Activated CD4-positive, alpha-beta T cell treated with anti-CD3 and anti-CD28 coated beads, Interleukin-2, amount 50 U/mL, for 24 hours (primary cell): Measurements from ENCODE around the gene FOXE3.

Experiments used
- DNase-seq, 2 donors: peaks; one replicate each; pipeline ENCODE4 v3.0.0-alpha.2; 2020; ENCODE audit warnings: low read depth in 1 of 2, low spot score in 1 of 2

FOXE3 gene

GRCh38 chr1:47415728-47416318, at the start of gene FOXE3:
TSS of gene FOXE3 (plus strand) at chr1:47416285. CDS start at chr1:47416316, 31 bp downstream.
- no peak for DNase-seq

- DNase-seq = no peak
These were observed 48.4 kb upstream of the FOXE3 start for GRCh38 chr1:47367651-47368050.

- no peak for DNase-seq
These were observed 45.0 kb upstream of the FOXE3 start for GRCh38 chr1:47371016-47371517.

DNA sequence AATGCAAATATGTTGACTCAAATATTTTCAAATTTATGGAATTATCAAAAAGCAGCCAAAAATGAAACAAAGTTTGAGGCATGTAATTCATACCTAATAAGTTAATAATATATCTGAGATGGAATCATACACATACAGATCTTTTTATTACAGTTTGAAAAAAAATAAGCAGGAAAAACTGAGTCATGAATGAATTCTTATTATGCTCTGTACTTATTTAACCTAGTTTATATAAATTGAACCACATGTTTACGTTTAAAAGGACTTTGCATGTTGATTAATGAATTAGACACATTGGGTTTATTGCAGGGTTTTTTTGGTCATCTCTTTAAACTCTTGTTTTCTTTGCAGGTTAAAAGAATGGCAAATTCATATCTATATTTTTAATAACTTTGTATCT, 41.6 kb upstream of the FOXE3 start:
- DNase-seq = no peak

- no peak for DNase-seq
These were observed 37.9 kb upstream of the FOXE3 start for GRCh38 chr1:47378147-47378546.

DNA sequence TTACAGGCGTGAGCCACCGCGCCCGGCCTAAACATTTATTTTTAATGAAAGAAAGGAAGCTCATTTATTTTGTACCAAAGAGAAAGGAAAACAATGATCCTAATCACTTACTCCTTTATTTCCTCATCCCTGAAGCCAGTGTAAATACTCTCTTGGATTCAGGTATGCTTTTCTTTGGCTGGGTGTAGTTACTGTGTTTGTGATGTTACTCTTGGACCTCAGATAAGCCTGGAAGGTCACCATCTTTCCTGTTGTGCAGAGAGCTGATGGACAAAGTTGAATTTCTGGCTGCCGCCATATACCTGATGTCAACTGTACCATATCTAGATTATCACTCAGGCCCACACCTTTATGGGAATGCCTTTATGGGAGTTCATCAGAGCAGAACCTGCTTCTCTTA, 35.4 kb upstream of the FOXE3 start:
- DNase-seq = no peak

GRCh38 chr1:47382399-47382983, 33.6 kb upstream of the FOXE3 start:
- DNase-seq = no peak

GRCh38 chr1:47384083-47384482, 32.0 kb upstream of the FOXE3 start:
- no peak for DNase-seq

DNA sequence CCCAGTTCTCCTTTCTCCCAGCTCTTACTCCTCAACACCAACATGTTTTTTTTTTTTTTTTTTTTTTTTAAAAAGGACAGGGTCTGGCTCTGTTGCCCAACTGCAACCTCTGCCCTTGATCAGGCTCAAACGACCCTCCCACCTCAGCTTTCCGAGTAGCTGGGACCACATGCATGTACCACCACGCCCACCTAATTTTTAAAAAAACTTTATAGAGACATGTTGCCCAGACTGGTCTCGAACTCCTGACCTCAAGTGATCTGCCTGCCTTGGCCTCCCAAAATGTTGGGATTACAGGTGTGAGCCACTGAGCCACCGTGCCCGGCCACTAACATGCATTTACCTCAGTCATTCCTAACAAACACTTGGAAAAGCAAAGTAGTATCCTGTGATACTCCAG, 31.1 kb upstream of the FOXE3 start:
- DNase-seq = no peak

- no peak for DNase-seq
These were observed 29.8 kb upstream of the FOXE3 start for GRCh38 chr1:47386268-47386667.

DNA sequence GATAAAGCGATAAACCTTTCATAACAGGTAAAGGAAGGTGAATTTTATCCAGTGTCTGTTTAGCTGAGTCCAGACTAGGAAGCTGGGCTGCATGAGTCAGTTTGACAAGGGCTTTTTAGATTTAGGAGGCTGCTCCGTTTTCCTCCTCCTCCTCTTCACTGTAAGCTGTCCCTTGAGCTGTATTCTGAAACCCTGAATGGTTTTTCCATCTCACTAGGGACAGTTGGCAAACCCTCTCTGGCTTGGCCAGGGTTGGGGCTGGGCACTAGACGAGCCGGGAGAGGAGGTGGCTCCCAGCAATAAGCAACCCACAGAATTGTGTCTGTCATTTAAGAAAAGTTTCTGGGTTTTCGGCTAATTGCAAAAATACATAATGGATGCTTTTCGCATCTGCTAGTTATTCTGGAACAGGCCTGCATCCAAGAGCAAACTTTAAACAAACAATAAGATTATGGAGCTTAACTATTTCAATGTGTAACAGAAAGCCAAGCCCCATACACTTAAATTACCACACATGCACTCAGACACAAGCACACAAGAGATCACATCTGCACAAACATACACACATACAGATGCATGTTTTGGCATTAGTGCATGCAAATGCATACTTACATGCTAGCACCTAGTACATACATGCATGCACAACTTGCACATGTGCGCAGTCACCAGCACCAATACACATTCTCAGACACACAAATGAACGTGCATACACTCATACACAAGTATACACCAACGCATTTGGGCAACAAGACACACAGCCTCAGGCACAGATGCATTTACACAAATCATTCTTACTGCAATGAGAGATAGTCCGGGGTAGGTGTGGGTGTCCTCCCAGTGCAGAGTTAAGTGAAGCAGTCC, 27.8 kb upstream of the FOXE3 start:
- DNase-seq = no peak

DNA sequence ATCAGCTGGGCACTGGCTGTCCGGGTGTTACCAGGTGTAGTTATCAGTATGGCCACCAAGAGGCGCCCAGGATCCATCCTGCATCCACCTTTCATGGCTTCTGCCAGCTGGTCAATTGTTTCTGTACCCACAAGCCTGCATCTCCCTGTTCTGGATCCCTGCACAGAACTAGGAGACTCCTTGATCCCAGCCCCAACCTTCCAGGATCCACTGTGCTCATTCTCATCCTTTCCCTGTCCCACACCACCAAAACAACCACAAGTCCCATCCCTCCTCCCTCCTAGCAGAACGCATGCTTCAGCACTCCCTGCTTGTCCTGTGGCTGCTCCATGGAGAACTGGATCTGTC, 27.2 kb upstream of the FOXE3 start:
- peak; percentile 14 for DNase-seq

DNA sequence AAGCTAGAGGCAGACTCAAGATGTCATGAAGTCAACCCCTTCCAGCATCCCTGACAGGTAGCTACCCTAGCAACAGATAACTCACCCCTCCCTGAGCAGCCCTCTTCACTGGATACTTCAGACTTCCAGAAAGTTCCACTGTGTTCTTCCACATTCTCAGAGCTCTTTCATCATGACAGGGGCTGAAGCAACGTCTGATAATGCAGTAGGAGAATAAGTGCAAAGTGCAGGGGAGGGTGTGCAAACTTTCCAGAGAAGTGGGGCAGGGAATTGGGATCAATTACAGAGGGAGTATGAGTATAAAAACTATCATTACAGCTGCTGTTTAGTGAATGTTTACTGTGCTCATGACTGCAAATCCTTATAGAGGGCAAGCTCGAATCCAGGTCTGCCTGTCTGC, 26.4 kb upstream of the FOXE3 start:
- no peak for DNase-seq

DNA sequence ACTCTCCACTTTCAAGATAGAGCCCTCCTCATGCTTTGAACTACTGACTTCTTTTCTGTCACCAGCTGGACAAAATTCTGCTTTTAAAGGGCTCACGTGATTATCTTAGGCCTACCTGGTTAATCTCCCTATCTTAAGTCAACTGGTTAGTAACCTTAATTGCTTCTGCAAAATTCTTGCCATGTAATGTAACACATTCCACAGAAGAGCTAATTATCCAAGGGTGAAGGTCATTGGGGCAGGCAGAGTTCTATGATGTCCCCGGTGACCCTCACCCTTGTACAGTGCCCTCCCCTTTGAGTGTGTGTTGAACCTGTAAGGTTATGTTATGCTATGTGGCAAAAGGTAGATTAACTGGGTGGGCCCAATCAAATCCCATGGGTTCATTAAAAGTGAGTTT, 25.2 kb upstream of the FOXE3 start:
- DNase-seq = no peak

DNA sequence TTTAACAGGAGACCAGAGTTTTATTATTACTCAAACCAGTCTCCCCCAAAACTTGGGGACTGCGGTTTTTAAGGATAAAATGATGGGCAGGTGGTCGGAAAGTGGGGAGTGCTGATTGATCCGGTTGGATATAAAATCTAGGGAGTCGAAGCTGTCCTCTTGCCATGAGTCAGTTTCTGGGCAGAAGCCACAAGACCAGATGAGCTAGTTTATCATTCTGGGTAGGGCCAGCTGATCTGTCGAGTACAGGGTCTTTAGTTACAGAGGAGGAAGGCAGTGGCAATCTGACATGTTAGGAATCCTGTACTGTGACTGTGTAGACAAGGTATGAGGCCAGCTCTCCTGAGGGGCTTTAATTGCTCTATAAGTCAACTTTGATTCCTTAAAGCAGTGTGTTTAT, 22.9 kb upstream of the FOXE3 start:
- no peak for DNase-seq

DNA sequence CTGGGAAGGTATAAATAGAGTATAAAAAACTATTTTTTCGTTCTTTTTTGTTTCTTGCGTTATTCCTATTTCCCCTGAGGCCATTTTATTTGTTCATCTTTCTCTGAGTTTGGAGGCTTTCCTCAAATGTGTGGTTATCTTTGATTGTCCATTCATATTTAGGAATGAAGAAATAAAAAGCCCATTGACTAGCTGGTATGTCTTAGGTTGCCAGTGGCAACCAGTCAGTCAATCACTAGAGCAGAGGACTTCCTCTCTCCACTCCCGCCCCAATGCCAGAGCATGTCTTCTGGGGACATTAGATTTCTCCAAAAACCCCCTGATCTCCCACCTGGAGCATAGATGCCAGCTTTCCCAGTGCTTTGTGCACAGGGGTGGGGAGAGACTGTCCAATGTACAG, 20.7 kb upstream of the FOXE3 start:
- no peak for DNase-seq

DNA sequence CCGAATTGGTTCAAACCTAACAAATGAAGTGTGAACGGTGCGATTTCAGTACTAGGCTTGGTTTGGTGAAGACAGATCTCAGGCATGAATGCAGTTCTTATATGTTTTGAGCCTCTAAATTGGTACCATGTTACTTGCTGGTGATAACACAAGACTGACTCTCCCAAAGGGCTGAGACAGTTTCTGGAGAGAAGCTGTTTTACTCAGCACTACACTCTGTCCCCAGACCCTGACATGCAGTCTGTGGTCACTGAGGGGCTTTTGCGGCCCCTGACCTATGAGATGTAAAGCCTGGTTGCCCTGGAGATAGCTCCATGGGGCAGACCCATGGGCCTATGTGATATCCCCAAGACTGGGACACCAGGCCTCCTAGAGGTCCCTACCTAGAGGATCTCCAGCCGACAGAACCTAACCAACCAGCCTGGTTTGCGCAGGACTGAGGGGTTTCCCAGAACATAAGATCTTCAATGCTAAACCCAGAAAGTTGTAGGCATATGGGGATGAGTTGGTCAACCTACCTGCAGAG, 19.4 kb upstream of the FOXE3 start:
- DNase-seq = no peak

- DNase-seq = no peak
These were observed 16.8 kb upstream of the FOXE3 start for GRCh38 chr1:47399138-47399845.

DNA sequence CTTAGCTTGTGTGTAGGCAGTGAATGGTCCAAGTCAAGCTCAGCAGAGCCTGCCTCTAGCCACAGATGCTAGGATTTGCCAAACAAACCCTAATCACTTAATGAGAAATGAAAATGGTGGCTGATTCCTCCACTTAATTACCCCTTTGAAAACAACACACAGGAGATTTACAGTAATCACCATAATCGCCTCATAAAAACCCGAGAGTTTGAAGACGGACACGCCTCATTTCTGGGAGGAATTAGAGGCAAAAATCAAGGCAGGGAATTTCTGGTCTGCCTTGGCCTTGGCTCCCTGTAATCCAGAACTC, 16.3 kb upstream of the FOXE3 start:
- no peak for DNase-seq

- DNase-seq = no peak
These were observed 14.3 kb upstream of the FOXE3 start for GRCh38 chr1:47401761-47402160.

- no peak for DNase-seq
These were observed 13.5 kb upstream of the FOXE3 start for GRCh38 chr1:47402591-47402990.
